Measurements from ENCODE around the gene CARHSP1.
"Not testable (repeated sequence)": the region's sequence is repeated elsewhere in the genome, so short reads cannot be mapped to it uniquely, and the experiment has no call there.

Gene CARHSP1

GRCh38 chr16:8892101-8892575 lies 23.3 kb upstream of the CARHSP1 start:
- DNase-seq = no peak

GRCh38 chr16:8890549-8890921 lies 21.7 kb upstream of the CARHSP1 start:
- DNase-seq = no peak

GRCh38 chr16:8889893-8890548 lies 21.2 kb upstream of the CARHSP1 start:
- DNase-seq = no peak

GRCh38 chr16:8888951-8889892 lies 20.4 kb upstream of the CARHSP1 start:
- no peak for DNase-seq

GRCh38 chr16:8887952-8888560 lies 19.2 kb upstream of the CARHSP1 start:
- DNase-seq = no peak

- no peak for DNase-seq
Observed at GRCh38 chr16:8887431-8887765, 18.6 kb upstream of the CARHSP1 start.

GRCh38 chr16:8886593-8887430 lies 18.0 kb upstream of the CARHSP1 start:
- no peak for DNase-seq

GRCh38 chr16:8885674-8886592 lies 17.1 kb upstream of the CARHSP1 start:
- DNase-seq = no peak

GRCh38 chr16:8882725-8883377 lies 14.0 kb upstream of the CARHSP1 start:
- DNase-seq = no peak

- no peak for DNase-seq
Observed at GRCh38 chr16:8882041-8882617, 13.3 kb upstream of the CARHSP1 start, which contains the start of gene LITAFD. Gene LITAFD, plus strand, starts transcription at chr16:8882351. Its CDS starts 2,005 bp downstream, at chr16:8884356.

GRCh38 chr16:8880839-8881510 lies 12.2 kb upstream of the CARHSP1 start:
- no peak for DNase-seq

- no peak for DNase-seq
Observed at GRCh38 chr16:8878523-8878911, 9.7 kb upstream of the CARHSP1 start.

GRCh38 chr16:8877894-8878522 lies 9.2 kb upstream of the CARHSP1 start:
- DNase-seq = no peak

GRCh38 chr16:8875317-8875716 lies 6.5 kb upstream of the CARHSP1 start:
- DNase-seq = not testable (repeated sequence)

GRCh38 chr16:8874388-8874787 lies 5.6 kb upstream of the CARHSP1 start:
- no peak for DNase-seq

- not testable (repeated sequence) for DNase-seq
Observed at GRCh38 chr16:8873866-8874195, 5.0 kb upstream of the CARHSP1 start.

GRCh38 chr16:8872967-8873865 lies 4.4 kb upstream of the CARHSP1 start:
- no peak for DNase-seq

GRCh38 chr16:8872071-8872470 lies 3.3 kb upstream of the CARHSP1 start:
- no peak for DNase-seq

GRCh38 chr16:8869988-8870241 lies 1.1 kb upstream of the CARHSP1 start:
- DNase-seq = not testable (repeated sequence)
